ENCODE data around the gene HEBP1. TPM values are rescaled to one million over a fixed set of nuclear protein-coding genes. Genes with fewer than 3 reads are reported as not detected.

Gene HEBP1
- polyA plus RNA-seq, 1 donor from 2014 or later = 12.9 TPM

DNA sequence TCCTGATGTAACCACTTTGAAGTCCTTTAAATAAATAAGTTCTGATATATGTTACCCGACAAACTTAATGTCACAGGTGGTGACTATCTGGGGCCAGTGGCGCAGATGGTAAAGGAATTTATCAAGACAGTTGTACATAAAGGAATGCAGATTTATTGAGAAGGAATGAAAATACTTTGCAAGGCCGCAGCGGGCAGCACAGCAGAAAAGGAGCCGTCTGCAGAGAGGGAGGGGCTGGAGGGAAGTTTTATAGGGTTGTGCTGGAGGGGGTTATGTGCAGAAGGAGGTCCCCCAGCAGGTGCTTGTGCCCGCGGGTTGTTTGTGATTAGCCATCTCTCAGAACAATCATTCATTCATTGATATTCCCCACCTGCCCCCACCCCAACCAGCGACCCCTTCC lies 65.5 kb downstream of the HEBP1 start:
- H3K36me3 Mint-ChIP-seq = no peaks in the 10 kb centered on the region
- H3K4me3 Mint-ChIP-seq = no peak overlapping the region
- H3K27me3 Mint-ChIP-seq = peaks cover 3% of the 10 kb centered on the region
- no peak overlapping the region for H3K27ac Mint-ChIP-seq
- no peaks in the 10 kb centered on the region for H3K9me3 Mint-ChIP-seq
- H3K4me1 Mint-ChIP-seq = peaks cover 0 to under 1% (median 0%) of the 10 kb centered on the region in 3 donors

GRCh38 chr12:12933742-12934141 lies 66.3 kb downstream of the HEBP1 start:
- Mint-ChIP-seq H3K27me3 (peaks cover 4% of the 10 kb centered on the region), H3K36me3 (no peaks in the 10 kb centered on the region), H3K4me1 (no peaks in the 10 kb centered on the region), H3K27ac (no peak overlapping the region), H3K9me3 (no peaks in the 10 kb centered on the region), H3K4me3 (no peak overlapping the region)

GRCh38 chr12:12930633-12931219 lies 69.3 kb downstream of the HEBP1 start:
- Mint-ChIP-seq H3K4me3 (no peak overlapping the region), H3K36me3 (no peaks in the 10 kb centered on the region), H3K4me1 (no peaks in the 10 kb centered on the region), H3K9me3 (no peaks in the 10 kb centered on the region), H3K27me3 (peaks cover 11% of the 10 kb centered on the region), H3K27ac (no peak overlapping the region)

DNA sequence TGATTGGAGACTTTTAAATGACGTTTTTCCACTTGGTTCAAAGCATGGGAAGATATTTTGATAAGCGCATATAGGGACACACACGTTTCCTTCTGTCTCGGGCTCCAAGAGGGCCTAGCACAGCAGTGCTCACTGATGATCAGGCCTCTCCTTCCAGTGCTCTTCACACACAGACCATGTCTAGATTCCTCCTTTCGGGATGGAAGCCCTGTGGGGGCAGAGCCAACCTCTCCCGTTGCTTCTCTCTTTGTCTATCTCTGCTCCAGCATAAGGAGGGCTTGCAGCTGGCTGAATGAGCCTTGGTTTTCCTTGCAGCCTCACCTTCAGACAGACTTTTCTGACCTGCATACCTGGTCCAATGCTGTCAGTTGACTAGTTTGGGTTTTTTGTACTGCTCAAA lies 70.4 kb downstream of the HEBP1 start:
- Mint-ChIP-seq H3K4me3 (no peak overlapping the region), H3K27ac (peak overlapping the region in 1 of 3 donors; percentile 32)

DNA sequence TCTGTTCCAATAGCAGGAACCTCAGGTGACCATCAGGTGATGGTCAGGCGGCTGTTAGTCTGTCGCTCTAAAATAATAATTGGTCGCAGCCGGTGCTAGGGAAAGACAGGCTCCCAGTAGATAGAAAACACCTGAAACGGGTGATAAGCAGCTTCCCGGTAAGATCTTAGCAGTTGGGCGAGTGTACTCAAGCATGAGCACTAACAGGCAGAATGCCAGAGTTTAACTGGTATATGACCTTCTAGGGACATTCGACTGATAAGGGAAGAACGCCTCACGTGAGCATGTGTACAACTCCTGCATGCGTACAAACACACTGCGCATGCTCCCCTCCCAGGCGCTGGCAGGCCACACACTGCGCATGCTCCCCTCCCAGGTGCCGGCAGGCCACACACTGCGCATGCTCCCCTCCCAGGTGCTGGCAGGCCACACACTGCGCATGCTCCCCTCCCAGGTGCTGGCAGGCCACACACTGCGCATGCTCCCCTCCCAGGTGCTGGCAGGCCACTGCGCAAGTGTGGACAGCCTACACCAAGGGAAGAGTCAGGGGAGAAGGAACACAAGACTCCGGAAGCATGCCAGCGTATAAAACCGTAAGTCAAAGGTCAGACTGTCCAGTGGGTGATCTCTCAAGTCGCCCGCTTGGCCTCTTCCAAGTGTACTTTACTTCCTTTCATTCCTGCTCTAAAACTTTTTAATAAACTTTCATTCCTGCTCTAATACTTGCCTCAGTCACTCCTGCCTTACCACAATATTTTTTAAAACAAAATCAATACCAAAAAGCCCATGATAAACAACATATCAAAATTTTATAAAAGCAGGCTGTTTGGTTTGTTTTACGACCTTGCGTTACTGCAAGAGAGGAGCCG lies 72.6 kb downstream of the HEBP1 start:
- peak overlapping the region in 1 of 3 donors; percentile 73 for H3K27ac Mint-ChIP-seq
- H3K4me3 Mint-ChIP-seq = peak overlapping the region; percentile 30 to 75 (median 46)
- H3K4me1 Mint-ChIP-seq = no peaks in the 10 kb centered on the region
- H3K36me3 Mint-ChIP-seq = no peaks in the 10 kb centered on the region
- peaks cover 11% of the 10 kb centered on the region for H3K27me3 Mint-ChIP-seq
- H3K9me3 Mint-ChIP-seq = no peaks in the 10 kb centered on the region

More for the DNA sequence above, 70.4 kb downstream of the HEBP1 start:
- Mint-ChIP-seq H3K27me3 (peaks cover 11% of the 10 kb centered on the region), H3K4me1 (no peaks in the 10 kb centered on the region), H3K36me3 (no peaks in the 10 kb centered on the region), H3K9me3 (no peaks in the 10 kb centered on the region)

GRCh38 chr12:12926571-12927071 lies 73.4 kb downstream of the HEBP1 start:
- H3K9me3 Mint-ChIP-seq = no peaks in the 10 kb centered on the region
- H3K4me3 Mint-ChIP-seq = no peak overlapping the region
- no peak overlapping the region for H3K27ac Mint-ChIP-seq
- H3K36me3 Mint-ChIP-seq = no peaks in the 10 kb centered on the region
- H3K27me3 Mint-ChIP-seq = peaks cover 13% of the 10 kb centered on the region
- no peaks in the 10 kb centered on the region for H3K4me1 Mint-ChIP-seq

DNA sequence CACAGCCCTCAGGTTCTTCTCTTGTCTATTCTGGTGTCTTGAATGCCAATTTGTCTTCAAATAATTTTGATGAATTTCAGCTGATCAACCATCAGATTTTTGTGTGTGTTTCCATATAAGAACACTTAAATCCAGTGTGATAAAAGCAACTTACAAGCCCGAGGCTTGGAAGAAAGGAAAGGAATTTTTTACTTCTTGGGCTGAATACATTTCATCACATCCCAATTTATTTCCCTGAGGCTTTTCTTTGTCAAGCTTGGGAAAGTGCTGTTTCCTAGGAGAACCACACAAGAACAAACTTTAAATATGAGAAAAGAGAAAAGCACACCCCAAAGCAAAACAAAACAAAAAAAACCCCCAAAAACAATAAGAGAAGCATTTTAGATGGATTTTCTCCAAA lies 74.7 kb downstream of the HEBP1 start:
- no peak overlapping the region for H3K4me3 Mint-ChIP-seq
- no peak overlapping the region for H3K27ac Mint-ChIP-seq
- no peaks in the 10 kb centered on the region for H3K36me3 Mint-ChIP-seq
- no peaks in the 10 kb centered on the region for H3K4me1 Mint-ChIP-seq
- H3K27me3 Mint-ChIP-seq = peaks cover 13% of the 10 kb centered on the region
- H3K9me3 Mint-ChIP-seq = no peaks in the 10 kb centered on the region

Other genes with a start within 250 kb of the HEBP1 start
- 0.23 TPM for gene APOLD1, start 214.6 kb downstream of the HEBP1 start, polyA plus RNA-seq
- 69.0 TPM for gene DDX47, start 186.9 kb downstream of the HEBP1 start, polyA plus RNA-seq
- not detected for gene GPRC5A, start 108.7 kb downstream of the HEBP1 start, polyA plus RNA-seq
- gene GPRC5D, start 48.1 kb downstream of the HEBP1 start, polyA plus RNA-seq = 1.4 TPM
- 2.7 TPM for gene FAM234B, start 44.1 kb upstream of the HEBP1 start, polyA plus RNA-seq
- not detected for gene GSG1, start 103.4 kb upstream of the HEBP1 start, polyA plus RNA-seq
- not detected for gene EMP1, start 196.5 kb upstream of the HEBP1 start, polyA plus RNA-seq

Measured in IgD-negative memory B cell (primary cell).